ENCODE results near the gene CACNA1B.

Gene CACNA1B

GRCh38 chr9:137907776-137908175 lies 30.2 kb downstream of the CACNA1B start:
- TF ChIP-seq Cebpa-rat (IDR thresholded peaks at IDR 0.05), result no peak
- no peak overlapping the region for H3K4me2 ChIP-seq
- H3K4me1 ChIP-seq, result peaks cover 6% of the 10 kb centered on the region
- no peaks in the 10 kb centered on the region for H3K36me3 ChIP-seq
- no peaks in the 10 kb centered on the region; the same call in 1 of the 2 replicates for H3K9me3 ChIP-seq
- H3K27me3 ChIP-seq, result no peaks in the 10 kb centered on the region
- H4K20me1 ChIP-seq, result no peaks in the 10 kb centered on the region
- H3K4me3 ChIP-seq, result no peak overlapping the region
- H3K27ac ChIP-seq, result no peak overlapping the region
- no peak overlapping the region for H3K9ac ChIP-seq

GRCh38 chr9:137912671-137913070 lies 35.1 kb downstream of the CACNA1B start:
- Histone ChIP-seq H3K4me2 (no peak overlapping the region), H3K27ac (no peak overlapping the region), H3K4me3 (no peak overlapping the region), H3K9me3 (no peaks in the 10 kb centered on the region), H3K27me3 (no peaks in the 10 kb centered on the region), H3K4me1 (no peaks in the 10 kb centered on the region), H3K36me3 (no peaks in the 10 kb centered on the region), H4K20me1 (no peaks in the 10 kb centered on the region), H3K9ac (no peak overlapping the region)
- TF ChIP-seq Cebpa-rat (IDR thresholded peaks at IDR 0.05), result no peak

GRCh38 chr9:137913132-137913531 lies 35.5 kb downstream of the CACNA1B start:
- Histone ChIP-seq H4K20me1 (no peaks in the 10 kb centered on the region), H3K4me1 (no peaks in the 10 kb centered on the region), H3K4me3 (no peak overlapping the region), H3K9me3 (no peaks in the 10 kb centered on the region), H3K36me3 (no peaks in the 10 kb centered on the region), H3K4me2 (no peak overlapping the region), H3K9ac (no peak overlapping the region), H3K27me3 (no peaks in the 10 kb centered on the region), H3K27ac (no peak overlapping the region)
- TF ChIP-seq Cebpa-rat (IDR thresholded peaks at IDR 0.05), result no peak

GRCh38 chr9:137913771-137914767 lies 36.5 kb downstream of the CACNA1B start:
- Histone ChIP-seq H3K9me3 (no peaks in the 10 kb centered on the region), H3K4me3 (no peak overlapping the region), H3K27me3 (no peaks in the 10 kb centered on the region), H3K36me3 (no peaks in the 10 kb centered on the region), H4K20me1 (no peaks in the 10 kb centered on the region), H3K27ac (no peak overlapping the region), H3K4me2 (no peak overlapping the region), H3K4me1 (no peaks in the 10 kb centered on the region), H3K9ac (no peak overlapping the region)
- TF ChIP-seq Cebpa-rat (IDR thresholded peaks at IDR 0.05), result no peak

GRCh38 chr9:137916540-137916939 lies 39.0 kb downstream of the CACNA1B start:
- H3K36me3 ChIP-seq, result no peaks in the 10 kb centered on the region
- no peaks in the 10 kb centered on the region for H3K4me1 ChIP-seq
- H3K4me3 ChIP-seq, result no peak overlapping the region
- no peak overlapping the region for H3K27ac ChIP-seq
- no peak for TF ChIP-seq Cebpa-rat (IDR thresholded peaks at IDR 0.05)
- H3K4me2 ChIP-seq, result no peak overlapping the region
- no peaks in the 10 kb centered on the region for H3K27me3 ChIP-seq
- no peaks in the 10 kb centered on the region for H3K9me3 ChIP-seq
- H3K9ac ChIP-seq, result no peak overlapping the region
- no peaks in the 10 kb centered on the region for H4K20me1 ChIP-seq

- TF ChIP-seq Cebpa-rat (IDR thresholded peaks at IDR 0.05), result no peak
Measured at GRCh38 chr9:137917116-137917515, 39.5 kb downstream of the CACNA1B start.

GRCh38 chr9:137917795-137918194 lies 40.2 kb downstream of the CACNA1B start:
- no peak overlapping the region for H3K4me3 ChIP-seq
- H3K4me2 ChIP-seq, result no peak overlapping the region
- no peak overlapping the region for H3K27ac ChIP-seq
- no peak overlapping the region for H3K9ac ChIP-seq
- no peaks in the 10 kb centered on the region for H3K27me3 ChIP-seq
- TF ChIP-seq Cebpa-rat (IDR thresholded peaks at IDR 0.05), result no peak
- H3K9me3 ChIP-seq, result no peaks in the 10 kb centered on the region
- no peaks in the 10 kb centered on the region for H4K20me1 ChIP-seq
- H3K36me3 ChIP-seq, result no peaks in the 10 kb centered on the region
- H3K4me1 ChIP-seq, result no peaks in the 10 kb centered on the region

More at GRCh38 chr9:137917116-137917515, 39.5 kb downstream of the CACNA1B start:
- Histone ChIP-seq H3K9me3 (no peaks in the 10 kb centered on the region), H3K27me3 (no peaks in the 10 kb centered on the region), H3K4me1 (no peaks in the 10 kb centered on the region), H3K27ac (no peak overlapping the region), H3K36me3 (no peaks in the 10 kb centered on the region), H3K4me2 (no peak overlapping the region), H3K9ac (no peak overlapping the region), H4K20me1 (no peaks in the 10 kb centered on the region), H3K4me3 (no peak overlapping the region)

GRCh38 chr9:137918331-137919094 lies 40.9 kb downstream of the CACNA1B start:
- Histone ChIP-seq H4K20me1 (no peaks in the 10 kb centered on the region), H3K4me1 (no peaks in the 10 kb centered on the region), H3K27ac (no peak overlapping the region), H3K36me3 (no peaks in the 10 kb centered on the region), H3K27me3 (no peaks in the 10 kb centered on the region), H3K9me3 (no peaks in the 10 kb centered on the region), H3K4me3 (no peak overlapping the region), H3K9ac (no peak overlapping the region), H3K4me2 (no peak overlapping the region)
- no peak for TF ChIP-seq Cebpa-rat (IDR thresholded peaks at IDR 0.05)

GRCh38 chr9:137919095-137919465 lies 41.5 kb downstream of the CACNA1B start:
- Histone ChIP-seq H3K4me2 (no peak overlapping the region), H3K27me3 (no peaks in the 10 kb centered on the region), H4K20me1 (no peaks in the 10 kb centered on the region), H3K4me1 (no peaks in the 10 kb centered on the region), H3K9ac (no peak overlapping the region), H3K4me3 (no peak overlapping the region), H3K36me3 (no peaks in the 10 kb centered on the region), H3K9me3 (no peaks in the 10 kb centered on the region), H3K27ac (no peak overlapping the region)
- no peak for TF ChIP-seq Cebpa-rat (IDR thresholded peaks at IDR 0.05)

- H3K27me3 ChIP-seq, result no peaks in the 10 kb centered on the region
- H3K9ac ChIP-seq, result no peak overlapping the region
- no peaks in the 10 kb centered on the region for H3K36me3 ChIP-seq
- no peak for TF ChIP-seq Cebpa-rat (IDR thresholded peaks at IDR 0.05)
- no peak overlapping the region for H3K4me2 ChIP-seq
- peaks cover under 1% of the 10 kb centered on the region; the same call in 1 of the 2 replicates for H3K4me1 ChIP-seq
- no peak overlapping the region for H3K27ac ChIP-seq
- no peaks in the 10 kb centered on the region for H4K20me1 ChIP-seq
- 0 out of 2 replicates have a peak, but pooled peaks cover under 1% of the 10 kb centered on the region for H3K9me3 ChIP-seq
- no peak overlapping the region for H3K4me3 ChIP-seq
Measured at GRCh38 chr9:137919649-137920141, 42.1 kb downstream of the CACNA1B start.
